AG04449 (cell line): ENCODE results near the gene NBEA.

Source experiments
- CTCF ChIA-PET: fragments of 350-600 bp; formaldehyde crosslinking; extraction: SDS; loops from one replicate; lab custom pipeline; 2021; ENCODE audit warnings: antibody characterized with exemption; lab: Yijun Ruan, JAX
- POLR2A ChIA-PET: fragments of 400-600, 350-600 bp; formaldehyde crosslinking; extraction: SDS; loops from one replicate; lab custom pipeline; 2020; ENCODE audit warnings: antibody characterized with exemption, inconsistent platforms; lab: Yijun Ruan, JAX
- DNase-seq: peaks from one replicate; pipeline ENCODE4 v3.0.0-alpha.2; 2010; ENCODE audit warnings: low read depth, low spot score
- H3K4me3 ChIP-seq: 2 replicates; pipeline ENCODE4 v1.5.1; 2011; ENCODE audit warnings: low read depth, mild to moderate bottlenecking, control low read depth, low read length
- TF ChIP-seq, protein P1 (sequence below): IDR thresholded peaks from one replicate; pipeline ENCODE4 v1.5.1; 2011; ENCODE audit warnings: mild to moderate bottlenecking, moderate library complexity, low read length, control low read depth, inconsistent platforms; ENCODE audit not compliant: insufficient read depth; ENCODE audit errors: missing control alignments

NBEA gene

DNA sequence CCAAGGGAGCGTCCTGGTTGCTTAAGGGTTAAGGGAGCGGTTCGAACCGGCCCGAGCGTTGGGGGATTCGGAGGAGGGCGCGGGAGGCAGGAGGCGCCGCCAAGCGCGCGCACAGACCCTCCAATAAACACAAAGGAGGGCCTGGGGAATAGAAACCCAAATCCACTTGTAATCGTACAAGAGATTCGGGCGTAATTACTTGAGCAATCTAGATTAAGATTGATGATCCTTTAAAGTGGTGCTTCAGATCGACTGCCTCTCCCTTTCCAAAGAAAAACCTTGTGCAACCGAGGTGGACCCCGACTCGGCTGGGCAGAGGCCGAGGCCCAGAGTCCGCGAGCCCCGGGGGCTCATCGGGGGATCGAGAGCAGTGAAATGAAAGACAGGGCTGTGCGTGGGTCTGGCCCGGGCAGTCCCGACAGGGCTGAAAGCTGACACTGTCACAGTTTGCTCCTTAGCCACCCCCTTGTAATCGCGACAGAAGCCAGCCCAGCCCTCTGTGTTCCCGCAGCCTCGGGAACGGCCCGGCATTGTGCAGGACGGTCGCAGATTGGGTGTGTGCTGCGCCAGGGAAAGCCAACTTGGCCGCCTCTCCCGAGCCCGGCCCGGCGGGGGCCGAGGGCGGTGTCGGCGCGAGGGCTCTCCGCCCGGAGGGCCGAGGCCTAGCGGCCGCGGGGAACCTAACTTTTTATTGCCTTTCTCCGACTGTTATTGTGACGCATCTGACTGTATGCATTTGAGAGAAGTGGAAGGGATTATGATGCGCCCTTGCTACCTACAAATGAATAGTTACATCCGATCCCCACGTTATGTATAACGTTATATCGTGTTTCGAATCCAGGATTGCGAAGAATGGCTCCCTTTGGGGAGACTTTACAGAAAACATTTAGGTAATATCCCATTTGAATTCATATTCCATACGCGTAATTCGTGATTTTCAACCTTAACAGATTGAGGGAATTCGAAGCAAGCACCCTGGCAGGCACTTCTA lies 528.9 kb downstream of the NBEA start:
- CTCF ChIA-PET = no interaction called here
- POLR2A ChIA-PET = no interaction called here
- TF ChIP-seq, protein P1, sequence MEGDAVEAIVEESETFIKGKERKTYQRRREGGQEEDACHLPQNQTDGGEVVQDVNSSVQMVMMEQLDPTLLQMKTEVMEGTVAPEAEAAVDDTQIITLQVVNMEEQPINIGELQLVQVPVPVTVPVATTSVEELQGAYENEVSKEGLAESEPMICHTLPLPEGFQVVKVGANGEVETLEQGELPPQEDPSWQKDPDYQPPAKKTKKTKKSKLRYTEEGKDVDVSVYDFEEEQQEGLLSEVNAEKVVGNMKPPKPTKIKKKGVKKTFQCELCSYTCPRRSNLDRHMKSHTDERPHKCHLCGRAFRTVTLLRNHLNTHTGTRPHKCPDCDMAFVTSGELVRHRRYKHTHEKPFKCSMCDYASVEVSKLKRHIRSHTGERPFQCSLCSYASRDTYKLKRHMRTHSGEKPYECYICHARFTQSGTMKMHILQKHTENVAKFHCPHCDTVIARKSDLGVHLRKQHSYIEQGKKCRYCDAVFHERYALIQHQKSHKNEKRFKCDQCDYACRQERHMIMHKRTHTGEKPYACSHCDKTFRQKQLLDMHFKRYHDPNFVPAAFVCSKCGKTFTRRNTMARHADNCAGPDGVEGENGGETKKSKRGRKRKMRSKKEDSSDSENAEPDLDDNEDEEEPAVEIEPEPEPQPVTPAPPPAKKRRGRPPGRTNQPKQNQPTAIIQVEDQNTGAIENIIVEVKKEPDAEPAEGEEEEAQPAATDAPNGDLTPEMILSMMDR = no peak
- H3K4me3 ChIP-seq = no peak overlapping the region
- DNase-seq = no peak

DNA sequence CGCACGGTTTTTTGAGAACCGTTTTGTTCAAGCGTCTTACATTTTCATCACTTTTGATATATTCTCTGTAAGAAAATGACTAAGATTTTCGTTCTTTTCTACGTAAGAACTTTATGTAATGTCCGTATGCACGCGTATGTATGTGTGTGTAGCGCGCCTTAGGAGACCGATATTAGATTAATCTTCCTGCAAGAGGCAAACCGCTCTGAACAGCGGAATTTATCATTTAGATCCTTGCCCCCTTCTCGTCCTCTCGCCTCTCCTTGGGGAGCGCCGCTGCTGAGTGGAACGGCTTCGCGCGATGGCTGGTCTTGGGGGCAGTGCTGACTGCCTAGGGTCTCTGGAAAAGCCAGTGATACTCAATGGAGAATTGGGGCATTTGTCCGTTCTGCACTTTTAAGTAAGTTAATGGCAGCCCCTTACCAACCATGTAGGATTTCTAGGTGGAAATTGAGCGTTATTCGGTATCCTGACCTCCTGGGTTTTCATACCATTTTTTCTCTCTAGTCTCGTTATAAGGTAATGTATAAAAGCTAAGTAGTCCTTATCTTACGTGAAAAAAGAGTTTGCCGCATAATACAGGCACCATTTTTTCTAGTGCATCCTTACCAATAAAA lies 529.7 kb downstream of the NBEA start:
- no peak overlapping the region for H3K4me3 ChIP-seq

DNA sequence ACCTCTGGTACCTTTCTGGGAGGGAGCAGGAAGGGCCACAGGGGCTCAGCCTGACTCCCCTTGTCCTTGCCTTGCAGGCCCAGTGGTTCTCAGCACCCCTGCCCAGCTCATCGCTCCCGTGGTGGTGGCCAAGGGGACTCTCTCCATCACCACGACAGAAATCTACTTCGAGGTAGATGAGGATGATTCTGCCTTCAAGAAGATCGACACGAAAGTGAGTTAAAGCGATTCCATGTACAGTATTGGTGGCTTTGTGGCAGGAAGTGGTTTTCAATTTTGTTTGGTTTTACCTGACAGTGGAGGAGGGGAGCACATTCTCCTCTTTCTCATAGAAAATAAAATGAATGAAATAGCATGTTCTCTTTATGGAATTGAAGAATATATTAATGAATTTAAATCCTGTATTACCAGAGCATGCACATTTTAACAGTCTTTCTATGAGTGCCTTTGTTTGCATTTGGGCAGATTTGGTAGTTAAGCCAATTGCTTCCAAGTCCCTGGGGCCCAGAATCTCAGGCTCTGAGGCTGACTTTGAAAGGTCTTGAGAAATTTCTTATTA lies 530.3 kb downstream of the NBEA start:
- H3K4me3 ChIP-seq = no peak overlapping the region
- TF ChIP-seq, protein P1 = no peak
- no peak for DNase-seq
- ChIA-PET POLR2A (no interaction called here), CTCF (interaction anchor here (1.3 kb wide), 1 partner anchor 248 kb away, joined by 3 read pairs; no protein-coding TSS in a partner anchor)

More for the DNA sequence above, 529.7 kb downstream of the NBEA start:
- no peak for DNase-seq
- TF ChIP-seq, protein P1 = no peak
- CTCF ChIA-PET = no interaction called here
- POLR2A ChIA-PET = no interaction called here

DNA sequence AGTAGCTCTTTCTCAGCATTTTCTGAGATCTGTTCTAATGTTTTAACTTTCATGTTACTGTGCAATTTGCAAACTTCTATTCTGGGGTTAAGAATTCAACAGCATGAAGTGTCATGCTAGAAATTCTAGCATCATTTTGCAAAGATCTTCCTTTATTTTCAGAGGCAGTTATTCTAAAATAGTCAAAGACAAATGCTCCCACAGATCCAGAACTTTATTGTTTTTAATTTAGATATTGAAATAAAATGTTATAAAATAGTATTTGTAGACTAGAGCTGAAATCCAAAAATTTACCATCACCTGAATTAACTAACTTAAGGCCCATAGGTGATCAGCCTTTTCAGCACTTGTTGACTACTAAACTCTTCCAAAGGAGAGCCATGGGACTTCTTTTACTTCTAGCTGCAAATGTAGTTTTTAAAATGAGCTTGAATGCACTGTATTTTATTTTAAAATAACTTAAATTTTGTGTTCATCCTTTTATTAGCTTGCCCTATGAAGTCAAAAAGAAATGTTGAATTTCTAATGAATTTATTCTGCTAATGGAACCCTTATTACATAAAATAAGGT lies 531.2 kb downstream of the NBEA start:
- ChIA-PET CTCF (interaction anchor here (1.3 kb wide), 1 partner anchor 247 kb away, joined by 3 read pairs; no protein-coding TSS in a partner anchor), POLR2A (no interaction called here)
- TF ChIP-seq, protein P1 = no peak
- no peak for DNase-seq
- no peak overlapping the region; the same call in 1 of the 2 replicates for H3K4me3 ChIP-seq

DNA sequence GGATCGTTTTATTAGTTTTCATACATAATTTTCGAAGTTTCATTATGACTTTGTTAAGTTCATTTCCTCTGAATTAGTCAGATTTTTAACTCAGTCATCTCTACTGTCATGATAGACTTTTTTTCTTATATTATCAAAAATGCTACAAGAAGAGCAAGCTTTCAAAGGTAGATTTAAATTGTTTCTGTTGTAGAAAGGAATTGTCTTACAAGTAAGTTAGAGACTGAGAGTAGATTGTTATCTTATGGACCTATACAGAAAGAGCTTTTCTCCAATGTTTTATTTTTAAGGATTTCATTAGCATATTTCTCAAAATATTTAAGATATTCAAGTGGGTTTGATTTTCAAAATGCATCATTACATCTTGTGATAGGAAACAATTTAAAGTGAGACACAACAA lies 531.7 kb downstream of the NBEA start:
- H3K4me3 ChIP-seq = no peak overlapping the region
- ChIA-PET CTCF (interaction anchor here (1.3 kb wide), 1 partner anchor 247 kb away, joined by 3 read pairs; no protein-coding TSS in a partner anchor), POLR2A (interaction anchor here (0.7 kb wide), 1 partner anchor 22 kb away, joined by 3 read pairs; no protein-coding TSS in a partner anchor)
- DNase-seq = no peak
- TF ChIP-seq, protein P1 = no peak
